Fibroblast of mammary gland (primary cell): Measurements from ENCODE around the gene INTS13.

Source experiments
- DNase-seq: peaks from one replicate; pipeline ENCODE4 v3.0.0-alpha.2; 2010; ENCODE audit warnings: low read depth
- H3K4me3 ChIP-seq: 2 replicates; pipeline ENCODE4 v1.5.1; 2011; ENCODE audit warnings: low read depth, mild to moderate bottlenecking, low read length, moderate library complexity; ENCODE audit not compliant: control insufficient read depth
- TF ChIP-seq, protein P1 (sequence below): conservative IDR thresholded peaks from 2 replicates; pipeline ENCODE4 v1.5.1; 2011; ENCODE audit warnings: low read depth, low read length, inconsistent platforms; ENCODE audit not compliant: control insufficient read depth, insufficient read depth

INTS13 gene, protein sequence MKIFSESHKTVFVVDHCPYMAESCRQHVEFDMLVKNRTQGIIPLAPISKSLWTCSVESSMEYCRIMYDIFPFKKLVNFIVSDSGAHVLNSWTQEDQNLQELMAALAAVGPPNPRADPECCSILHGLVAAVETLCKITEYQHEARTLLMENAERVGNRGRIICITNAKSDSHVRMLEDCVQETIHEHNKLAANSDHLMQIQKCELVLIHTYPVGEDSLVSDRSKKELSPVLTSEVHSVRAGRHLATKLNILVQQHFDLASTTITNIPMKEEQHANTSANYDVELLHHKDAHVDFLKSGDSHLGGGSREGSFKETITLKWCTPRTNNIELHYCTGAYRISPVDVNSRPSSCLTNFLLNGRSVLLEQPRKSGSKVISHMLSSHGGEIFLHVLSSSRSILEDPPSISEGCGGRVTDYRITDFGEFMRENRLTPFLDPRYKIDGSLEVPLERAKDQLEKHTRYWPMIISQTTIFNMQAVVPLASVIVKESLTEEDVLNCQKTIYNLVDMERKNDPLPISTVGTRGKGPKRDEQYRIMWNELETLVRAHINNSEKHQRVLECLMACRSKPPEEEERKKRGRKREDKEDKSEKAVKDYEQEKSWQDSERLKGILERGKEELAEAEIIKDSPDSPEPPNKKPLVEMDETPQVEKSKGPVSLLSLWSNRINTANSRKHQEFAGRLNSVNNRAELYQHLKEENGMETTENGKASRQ

DNA sequence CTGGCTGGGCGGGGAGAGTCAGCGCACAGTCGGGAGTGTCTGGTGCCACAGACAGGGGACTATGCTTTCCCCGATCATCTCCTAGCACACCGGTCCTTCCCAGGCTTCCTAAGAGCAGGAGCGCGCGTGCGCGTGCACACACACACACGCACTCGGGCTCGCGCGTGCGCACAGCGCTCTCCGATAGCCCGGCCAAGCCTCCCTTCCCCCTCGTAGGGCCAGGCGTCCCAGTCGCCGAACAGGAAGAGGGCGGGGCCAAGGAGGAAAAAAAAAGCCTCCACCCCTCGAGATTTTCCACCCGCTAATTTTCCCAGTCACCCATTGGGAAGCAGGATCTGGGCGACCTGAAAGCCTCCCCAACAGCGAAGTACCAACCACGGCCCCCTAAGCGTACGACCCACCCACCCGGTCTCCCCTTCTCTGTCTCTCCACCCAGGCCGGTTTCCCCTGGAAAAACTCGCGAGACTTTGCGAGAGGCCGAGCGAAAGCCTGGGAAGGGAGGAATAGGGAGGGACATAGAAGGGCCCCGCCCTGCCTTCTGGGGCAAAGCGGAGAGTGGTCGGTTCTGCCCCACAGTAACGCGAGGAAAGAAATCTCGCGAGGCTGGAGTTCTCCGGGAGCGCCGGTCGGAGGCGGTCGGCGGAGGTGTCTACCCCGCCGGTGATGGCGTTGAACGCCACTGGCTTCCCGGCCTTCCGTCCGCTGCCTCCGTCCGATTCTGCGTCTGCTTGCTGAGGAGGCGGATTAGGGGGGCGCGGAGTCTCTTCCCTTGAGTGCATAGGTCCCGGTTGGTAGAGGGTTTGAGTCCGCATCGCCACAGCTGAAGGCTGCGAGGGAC is at the start of gene INTS13, which contains the start of gene FGFR1OP2:
Gene INTS13, minus strand, starts transcription at position 119 of the 838 bp plus-strand sequence. CDS start 1,178 bp downstream, outside the sequence.
Gene FGFR1OP2, plus strand, starts transcription at position 608 of the 838 bp plus-strand sequence. CDS start 15,689 bp downstream, outside the sequence.
- peak within 1 kb of the TSS; percentile 94 for H3K4me3 ChIP-seq
- TF ChIP-seq, protein P1, sequence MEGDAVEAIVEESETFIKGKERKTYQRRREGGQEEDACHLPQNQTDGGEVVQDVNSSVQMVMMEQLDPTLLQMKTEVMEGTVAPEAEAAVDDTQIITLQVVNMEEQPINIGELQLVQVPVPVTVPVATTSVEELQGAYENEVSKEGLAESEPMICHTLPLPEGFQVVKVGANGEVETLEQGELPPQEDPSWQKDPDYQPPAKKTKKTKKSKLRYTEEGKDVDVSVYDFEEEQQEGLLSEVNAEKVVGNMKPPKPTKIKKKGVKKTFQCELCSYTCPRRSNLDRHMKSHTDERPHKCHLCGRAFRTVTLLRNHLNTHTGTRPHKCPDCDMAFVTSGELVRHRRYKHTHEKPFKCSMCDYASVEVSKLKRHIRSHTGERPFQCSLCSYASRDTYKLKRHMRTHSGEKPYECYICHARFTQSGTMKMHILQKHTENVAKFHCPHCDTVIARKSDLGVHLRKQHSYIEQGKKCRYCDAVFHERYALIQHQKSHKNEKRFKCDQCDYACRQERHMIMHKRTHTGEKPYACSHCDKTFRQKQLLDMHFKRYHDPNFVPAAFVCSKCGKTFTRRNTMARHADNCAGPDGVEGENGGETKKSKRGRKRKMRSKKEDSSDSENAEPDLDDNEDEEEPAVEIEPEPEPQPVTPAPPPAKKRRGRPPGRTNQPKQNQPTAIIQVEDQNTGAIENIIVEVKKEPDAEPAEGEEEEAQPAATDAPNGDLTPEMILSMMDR, result no peak
- DNase-seq, result peak; percentile 98

- TF ChIP-seq, protein P1, result no peak
- DNase-seq, result no peak
- H3K4me3 ChIP-seq, result no peak overlapping the region
These were observed 45.1 kb upstream of the INTS13 start for GRCh38 chr12:26982866-26983265.

GRCh38 chr12:26979733-26980132 is 42.0 kb upstream of the INTS13 start:
- no peak for DNase-seq
- TF ChIP-seq, protein P1, result no peak
- no peak overlapping the region for H3K4me3 ChIP-seq

DNA sequence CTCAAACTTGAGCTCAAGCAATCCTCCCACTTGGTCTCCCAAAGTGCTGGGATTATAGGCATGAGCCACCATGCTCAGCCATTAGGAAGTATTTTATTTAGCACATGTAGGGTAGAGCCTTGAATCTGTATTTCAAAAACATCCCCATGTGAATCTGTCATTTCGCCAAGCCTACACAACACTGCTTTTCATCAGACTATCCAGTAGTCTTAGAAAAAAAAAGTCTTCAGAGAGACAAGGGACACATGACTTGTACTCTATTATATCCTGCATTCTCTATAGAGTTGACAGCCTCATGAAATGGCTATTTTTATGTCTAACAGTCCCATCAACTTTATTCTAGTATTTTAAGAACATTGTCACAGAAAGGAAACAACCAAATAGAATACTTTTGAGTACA is 41.0 kb upstream of the INTS13 start:
- H3K4me3 ChIP-seq, result no peak overlapping the region
- DNase-seq, result no peak
- TF ChIP-seq, protein P1, result no peak

DNA sequence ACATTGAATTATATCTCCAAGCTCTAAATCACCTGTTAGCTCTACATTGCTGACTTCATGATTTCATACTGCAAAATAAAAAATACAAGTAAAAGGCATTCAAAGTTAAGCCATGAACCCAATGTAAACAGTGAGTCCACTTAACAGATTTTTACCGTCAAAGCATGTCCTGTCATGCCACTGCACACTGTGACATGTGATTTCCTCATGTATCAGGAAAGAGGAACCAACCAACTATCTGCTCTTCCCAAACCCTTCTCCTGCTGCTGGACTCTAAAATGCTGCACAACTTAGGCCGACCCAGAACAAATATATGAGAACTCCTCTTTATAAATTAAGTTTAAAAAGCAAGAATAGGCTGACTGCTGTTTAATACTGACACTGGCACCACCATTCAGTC is 38.9 kb upstream of the INTS13 start:
- TF ChIP-seq, protein P1, result no peak
- DNase-seq, result no peak
- H3K4me3 ChIP-seq, result no peak overlapping the region

DNA sequence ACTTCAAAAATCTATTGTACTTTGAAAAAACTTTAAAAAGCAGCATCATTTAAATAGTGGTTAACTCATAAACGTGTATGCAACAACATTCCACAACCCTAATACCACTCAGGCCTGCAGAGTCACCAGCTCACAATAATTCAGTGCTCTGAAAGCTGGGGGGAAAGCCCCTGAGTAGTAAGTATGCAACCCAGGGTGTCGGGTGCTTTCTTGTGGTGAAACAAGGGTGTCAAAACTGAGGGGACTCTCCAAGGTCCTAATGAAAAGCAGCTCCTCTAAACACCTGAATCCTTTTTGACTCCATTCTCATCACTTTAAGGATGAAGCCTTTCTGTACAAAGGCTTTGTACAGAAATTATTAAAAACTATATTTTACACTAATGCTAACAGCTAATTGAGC is 34.2 kb upstream of the INTS13 start:
- TF ChIP-seq, protein P1, result no peak
- DNase-seq, result no peak
- no peak overlapping the region for H3K4me3 ChIP-seq
